ENCODE results near the gene KCTD16. TPM values are rescaled to one million over a fixed set of nuclear protein-coding genes. Genes with fewer than 3 reads are reported as not detected.

KCTD16 gene
- polyA plus RNA-seq, 6 donors from 2014 or later, result 0.16 TPM; not detected in 5

- H3K4me3 Mint-ChIP-seq, result peak overlapping the region in 1 of 8 donors; percentile 26
- peaks cover 0 to 8% (median 4%) of the 10 kb centered on the region in 3 donors for H3K27me3 Mint-ChIP-seq
- H3K4me1 Mint-ChIP-seq, result peaks cover 15 to 18% (median 16%) of the 10 kb centered on the region in 3 donors
Measured at GRCh38 chr5:144141585-144141984, 29.1 kb upstream of the KCTD16 start.

GRCh38 chr5:144142139-144142823 lies 28.4 kb upstream of the KCTD16 start:
- peak overlapping the region in 5 of 6 donors; percentile 20 to 87 (median 48) for H3K27ac Mint-ChIP-seq

More at GRCh38 chr5:144141585-144141984, 29.1 kb upstream of the KCTD16 start:
- no peak for ATAC-seq (ENCODE audit: low read depth in 2 of 2)
- no peaks in the 10 kb centered on the region for H3K36me3 Mint-ChIP-seq
- no peak for DNase-seq
- no peaks in the 10 kb centered on the region for H3K9me3 Mint-ChIP-seq
- H3K27ac Mint-ChIP-seq, result peak overlapping the region in 2 of 6 donors; percentile 76 to 81

GRCh38 chr5:144142824-144143162 lies 27.9 kb upstream of the KCTD16 start:
- peak overlapping the region in 1 of 6 donors; percentile 76 for H3K27ac Mint-ChIP-seq
- H3K27me3 Mint-ChIP-seq, result peaks cover 0 to 8% (median 4%) of the 10 kb centered on the region in 3 donors
- H3K36me3 Mint-ChIP-seq, result no peaks in the 10 kb centered on the region
- peaks cover 15 to 18% (median 16%) of the 10 kb centered on the region in 3 donors for H3K4me1 Mint-ChIP-seq
- H3K9me3 Mint-ChIP-seq, result no peaks in the 10 kb centered on the region
- ATAC-seq (ENCODE audit: low read depth in 2 of 2) (peak in 1 of 2 donors; percentile 34), DNase-seq (no peak)
- peak overlapping the region in 2 of 8 donors; percentile 1 to 39 for H3K4me3 Mint-ChIP-seq

More at GRCh38 chr5:144142139-144142823, 28.4 kb upstream of the KCTD16 start:
- ATAC-seq (ENCODE audit: low read depth in 2 of 2) (peak; percentile 89 to 91), DNase-seq (peak; percentile 33)
- Mint-ChIP-seq H3K27me3 (peaks cover 0 to 8% (median 4%) of the 10 kb centered on the region in 3 donors), H3K9me3 (no peaks in the 10 kb centered on the region), H3K36me3 (no peaks in the 10 kb centered on the region), H3K4me1 (peaks cover 15 to 18% (median 16%) of the 10 kb centered on the region in 3 donors), H3K4me3 (peak overlapping the region in 3 of 8 donors; percentile 39 to 64 (median 59))

- Mint-ChIP-seq H3K4me3 (no peak overlapping the region), H3K27me3 (peaks cover 0 to 8% (median 4%) of the 10 kb centered on the region in 3 donors), H3K9me3 (no peaks in the 10 kb centered on the region), H3K36me3 (no peaks in the 10 kb centered on the region), H3K4me1 (peaks cover 15 to 18% (median 16%) of the 10 kb centered on the region in 3 donors), H3K27ac (no peak overlapping the region)
- ATAC-seq (ENCODE audit: low read depth in 2 of 2), result no peak
- no peak for DNase-seq
Measured at GRCh38 chr5:144143625-144144024, 27.0 kb upstream of the KCTD16 start.

GRCh38 chr5:144144956-144145751 lies 25.5 kb upstream of the KCTD16 start:
- no peak for ATAC-seq (ENCODE audit: low read depth in 2 of 2)
- Mint-ChIP-seq H3K9me3 (no peaks in the 10 kb centered on the region), H3K27me3 (peaks cover 0 to 8% (median 4%) of the 10 kb centered on the region in 3 donors), H3K36me3 (no peaks in the 10 kb centered on the region), H3K27ac (no peak overlapping the region), H3K4me1 (peaks cover 15 to 18% (median 16%) of the 10 kb centered on the region in 3 donors), H3K4me3 (no peak overlapping the region)
- no peak for DNase-seq

- H3K9me3 Mint-ChIP-seq, result no peaks in the 10 kb centered on the region
- H3K36me3 Mint-ChIP-seq, result no peaks in the 10 kb centered on the region
- no peak for DNase-seq
- no peak for ATAC-seq (ENCODE audit: low read depth in 2 of 2)
- H3K4me1 Mint-ChIP-seq, result no peaks in the 10 kb centered on the region
- no peak overlapping the region for H3K27ac Mint-ChIP-seq
- no peaks in the 10 kb centered on the region for H3K27me3 Mint-ChIP-seq
- H3K4me3 Mint-ChIP-seq, result no peak overlapping the region
Measured at GRCh38 chr5:144151026-144151425, 19.6 kb upstream of the KCTD16 start.

GRCh38 chr5:144156767-144157171 lies 13.9 kb upstream of the KCTD16 start:
- ATAC-seq (ENCODE audit: low read depth in 2 of 2) (no peak), DNase-seq (no peak)
- Mint-ChIP-seq H3K27ac (peak overlapping the region in 1 of 6 donors; percentile 15), H3K36me3 (no peaks in the 10 kb centered on the region), H3K27me3 (no peaks in the 10 kb centered on the region), H3K4me3 (no peak overlapping the region), H3K9me3 (no peaks in the 10 kb centered on the region), H3K4me1 (no peaks in the 10 kb centered on the region)

- peak overlapping the region in 1 of 6 donors; percentile 68 for H3K27ac Mint-ChIP-seq
- ATAC-seq (ENCODE audit: low read depth in 2 of 2), result no peak
Measured at GRCh38 chr5:144162686-144163085, 8.0 kb upstream of the KCTD16 start.

GRCh38 chr5:144166696-144167095 lies 4.0 kb upstream of the KCTD16 start:
- Mint-ChIP-seq H3K4me3 (peak overlapping the region in 1 of 8 donors; percentile 37), H3K27ac (no peak overlapping the region), H3K9me3 (peaks cover 0 to 4% (median 0%) of the 10 kb centered on the region in 7 donors), H3K4me1 (peaks cover 17 to 24% (median 20%) of the 10 kb centered on the region in 3 donors), H3K27me3 (no peaks in the 10 kb centered on the region), H3K36me3 (peaks cover 14 to 15% of the 10 kb centered on the region in 2 donors)
- DNase-seq (no peak), ATAC-seq (ENCODE audit: low read depth in 2 of 2) (no peak)

More at GRCh38 chr5:144162686-144163085, 8.0 kb upstream of the KCTD16 start:
- Mint-ChIP-seq H3K27me3 (no peaks in the 10 kb centered on the region), H3K4me1 (no peaks in the 10 kb centered on the region), H3K36me3 (peaks cover 7 to 15% of the 10 kb centered on the region in 2 donors), H3K9me3 (no peaks in the 10 kb centered on the region), H3K4me3 (no peak overlapping the region)
- DNase-seq, result no peak

GRCh38 chr5:144167998-144168397 lies 2.7 kb upstream of the KCTD16 start:
- Mint-ChIP-seq H3K36me3 (peaks cover 6 to 14% of the 10 kb centered on the region in 2 donors), H3K4me1 (peaks cover 17 to 24% (median 20%) of the 10 kb centered on the region in 3 donors), H3K4me3 (peak overlapping the region in 2 of 8 donors; percentile 47 to 84), H3K27me3 (peaks cover 0 to 7% (median 1%) of the 10 kb centered on the region in 3 donors), H3K27ac (no peak overlapping the region), H3K9me3 (peaks cover 0 to 4% (median 0%) of the 10 kb centered on the region in 7 donors)
- DNase-seq (no peak), ATAC-seq (ENCODE audit: low read depth in 2 of 2) (no peak)

GRCh38 chr5:144169904-144170275 lies 783 bp upstream of the KCTD16 start:
- ATAC-seq (ENCODE audit: low read depth in 2 of 2), result no peak
- Mint-ChIP-seq H3K36me3 (peaks cover 0 to 14% of the 10 kb centered on the region in 2 donors), H3K9me3 (peaks cover 0 to 4% (median 0%) of the 10 kb centered on the region in 7 donors), H3K4me3 (peak overlapping the region; percentile 84 to 97 (median 95)), H3K27me3 (peaks cover 5 to 19% (median 14%) of the 10 kb centered on the region in 3 donors), H3K4me1 (peaks cover 17 to 24% (median 20%) of the 10 kb centered on the region in 3 donors), H3K27ac (peak overlapping the region; percentile 93 to 98 (median 96))
- DNase-seq, result no peak

GRCh38 chr5:144173766-144174165 lies 3.1 kb downstream of the KCTD16 start:
- no peak overlapping the region for H3K4me3 Mint-ChIP-seq
- no peak for ATAC-seq (ENCODE audit: low read depth in 2 of 2)
- peaks cover 0 to 4% (median 0%) of the 10 kb centered on the region in 7 donors for H3K9me3 Mint-ChIP-seq
- no peak overlapping the region for H3K27ac Mint-ChIP-seq
- H3K27me3 Mint-ChIP-seq, result peaks cover 13 to 33% (median 14%) of the 10 kb centered on the region in 3 donors
- peaks cover 16 to 22% (median 17%) of the 10 kb centered on the region in 3 donors for H3K4me1 Mint-ChIP-seq
- no peaks in the 10 kb centered on the region for H3K36me3 Mint-ChIP-seq
- DNase-seq, result no peak

GRCh38 chr5:144177548-144177947 lies 6.9 kb downstream of the KCTD16 start:
- no peak for DNase-seq
- H3K27ac Mint-ChIP-seq, result peak overlapping the region in 1 of 6 donors; percentile 60
- peaks cover 0 to 3% (median 0%) of the 10 kb centered on the region in 7 donors for H3K9me3 Mint-ChIP-seq
- no peaks in the 10 kb centered on the region for H3K4me1 Mint-ChIP-seq
- no peak overlapping the region for H3K4me3 Mint-ChIP-seq
- H3K36me3 Mint-ChIP-seq, result no peaks in the 10 kb centered on the region
- no peak for ATAC-seq (ENCODE audit: low read depth in 2 of 2)
- peaks cover 13 to 41% (median 19%) of the 10 kb centered on the region in 3 donors for H3K27me3 Mint-ChIP-seq
